ENCODE measurements around the gene C6orf47.

The C6orf47 gene

GRCh38 chr6:31609519-31610406 lies 50.8 kb downstream of the C6orf47 start:
- no peak for DNase-seq

Data from NCI-H1694 treated with DMSO at 0.1 percent for 48 hours (cell line).